H9 (cell line): ENCODE results near the gene GPR137B. TPM values are rescaled to one million over a fixed set of nuclear protein-coding genes. Genes with fewer than 3 reads are reported as not detected.

Experiments used
- DNase-seq: peaks from one replicate; pipeline ENCODE4 v3.0.0-alpha.2; 2017
- H2AFZ ChIP-seq: one replicate; pipeline ENCODE4 v1.6.1; 2013; ENCODE audit warnings: mild to moderate bottlenecking, low read length, control low read depth, moderate library complexity
- H2AK5ac ChIP-seq: 2 replicates; pipeline ENCODE4 v1.6.1; 2013; ENCODE audit warnings: low read length, control low read depth, mixed read lengths; ENCODE audit not compliant: insufficient read length
- H2BK120ac ChIP-seq: one replicate; pipeline ENCODE4 v1.6.1; 2013; ENCODE audit warnings: low read depth, mild to moderate bottlenecking, low read length, control low read depth, inconsistent platforms; ENCODE audit not compliant: poor library complexity, severe bottlenecking
- H2BK12ac ChIP-seq: 2 replicates; pipeline ENCODE4 v1.6.1; 2013; ENCODE audit warnings: low read length, control low read depth, mixed read lengths, low read depth; ENCODE audit not compliant: insufficient read length
- H2BK15ac ChIP-seq: 2 replicates; pipeline ENCODE4 v1.6.1; 2013; ENCODE audit warnings: low read depth, low read length, control low read depth
- H2BK20ac ChIP-seq: one replicate; pipeline ENCODE4 v1.6.1; 2013; ENCODE audit warnings: low read depth, mild to moderate bottlenecking, low read length, control low read depth, inconsistent platforms; ENCODE audit not compliant: poor library complexity, severe bottlenecking
- H2BK5ac ChIP-seq: 2 replicates; pipeline ENCODE4 v1.6.1; 2013; ENCODE audit warnings: low read length, control low read depth, mixed read lengths; ENCODE audit not compliant: insufficient read length
- H3K14ac ChIP-seq: 2 replicates; pipeline ENCODE4 v1.6.1; 2013; ENCODE audit warnings: low read length, control low read depth; ENCODE audit not compliant: insufficient read depth
- H3K18ac ChIP-seq: 2 replicates; pipeline ENCODE4 v1.6.1; 2013; ENCODE audit warnings: low read depth, mild to moderate bottlenecking, mixed read lengths, low read length, control low read depth; ENCODE audit not compliant: insufficient read length
- H3K23ac ChIP-seq: 2 replicates; pipeline ENCODE4 v1.6.1; 2013; ENCODE audit warnings: low read length, control low read depth, mixed read lengths, low read depth; ENCODE audit not compliant: insufficient read length
- H3K23me2 ChIP-seq: 2 replicates; pipeline ENCODE4 v1.6.1; 2013; ENCODE audit warnings: low read depth, mild to moderate bottlenecking, mixed read lengths, low read length, control low read depth; ENCODE audit not compliant: insufficient read length, poor library complexity, severe bottlenecking
- H3K27ac ChIP-seq: 2 replicates; pipeline ENCODE4 v1.5.1; 2013; ENCODE audit warnings: low read length, control low read depth, mixed read lengths, low read depth; ENCODE audit not compliant: insufficient read length
- H3K27me3 ChIP-seq: 2 replicates; pipeline ENCODE4 v1.6.1; 2013; ENCODE audit warnings: low read length, control low read depth, inconsistent platforms; ENCODE audit not compliant: insufficient read depth
- H3K4ac ChIP-seq: 2 replicates; pipeline ENCODE4 v1.6.1; 2013; ENCODE audit warnings: low read depth, mild to moderate bottlenecking, control low read depth, inconsistent platforms, low read length, moderate library complexity
- H3K4me1 ChIP-seq: 2 replicates; pipeline ENCODE4 v1.6.1; 2013; ENCODE audit warnings: low read length, control low read depth, inconsistent platforms; ENCODE audit not compliant: insufficient read depth
- H3K4me2 ChIP-seq: 2 replicates; pipeline ENCODE4 v1.6.1; 2013; ENCODE audit warnings: low read length, control low read depth, mixed read lengths; ENCODE audit not compliant: insufficient read length, insufficient read depth
- H3K56ac ChIP-seq: 2 replicates; pipeline ENCODE4 v1.6.1; 2013; ENCODE audit warnings: low read depth, mild to moderate bottlenecking, mixed read lengths, low read length, control low read depth; ENCODE audit not compliant: insufficient read length
- H3K79me1 ChIP-seq: 2 replicates; pipeline ENCODE4 v1.6.1; 2013; ENCODE audit warnings: low read depth, mild to moderate bottlenecking, moderate library complexity, low read length, control low read depth, inconsistent platforms; ENCODE audit not compliant: insufficient read depth, poor library complexity, severe bottlenecking
- H3K79me2 ChIP-seq: 2 replicates; pipeline ENCODE4 v1.6.1; 2013; ENCODE audit warnings: low read length, control low read depth, inconsistent platforms; ENCODE audit not compliant: insufficient read depth
- H3K9ac ChIP-seq: 2 replicates; pipeline ENCODE4 v1.6.1; 2013; ENCODE audit warnings: low read length, control low read depth, mixed read lengths; ENCODE audit not compliant: insufficient read length; ENCODE audit errors: extremely low read depth
- H3K9me3 ChIP-seq: one replicate; pipeline ENCODE4 v1.6.1; 2013; ENCODE audit warnings: low read depth, low read length, inconsistent platforms; ENCODE audit not compliant: control insufficient read depth
- H3T11ph ChIP-seq: one replicate; pipeline ENCODE4 v1.6.1; 2013; ENCODE audit warnings: mild to moderate bottlenecking, low read length, control low read depth, inconsistent platforms
- H4K20me1 ChIP-seq: one replicate; pipeline ENCODE4 v1.6.1; 2013; ENCODE audit not compliant: control insufficient read depth, insufficient read length, insufficient read depth
- H4K5ac ChIP-seq: 2 replicates; pipeline ENCODE4 v1.6.1; 2013; ENCODE audit warnings: low read depth, mild to moderate bottlenecking, mixed read lengths, low read length, control low read depth; ENCODE audit not compliant: insufficient read length
- H4K8ac ChIP-seq: replicated peaks from 2 replicates; pipeline ENCODE4 v1.6.1; 2013; ENCODE audit warnings: low read length, control low read depth, mixed read lengths, low read depth; ENCODE audit not compliant: insufficient read length
- H4K91ac ChIP-seq: 2 replicates; pipeline ENCODE4 v1.6.1; 2013; ENCODE audit warnings: low read depth, mild to moderate bottlenecking, moderate library complexity, mixed read lengths, low read length, control low read depth; ENCODE audit not compliant: insufficient read length
- H3K27ac Mint-ChIP-seq, 3 experiments: 2 replicates in 2 of 3; 3 replicates in 1 of 3; pipeline ENCODE4 v1.8.0; 2020 to 2021; ENCODE audit warnings: mixed read lengths in 3 of 3, mild to moderate bottlenecking in 1 of 3, moderate library complexity in 1 of 3
- H3K27me3 Mint-ChIP-seq: 2 replicates; pipeline ENCODE4 v1.8.0; 2021; ENCODE audit warnings: low read depth, mild to moderate bottlenecking, moderate library complexity, mixed read lengths
- H3K36me3 Mint-ChIP-seq, 3 experiments: 2 replicates in 2 of 3; 3 replicates in 1 of 3; pipeline ENCODE4 v1.8.0; 2020 to 2021; ENCODE audit warnings: low read depth in 3 of 3, mixed read lengths in 3 of 3; ENCODE audit not compliant: insufficient read depth in 1 of 3
- H3K4me1 Mint-ChIP-seq, 2 experiments: 2 replicates each; pipeline ENCODE4 v1.8.0; 2020; ENCODE audit warnings: mixed read lengths in 2 of 2
- H3K4me3 Mint-ChIP-seq, 2 experiments: 2 replicates in 1 of 2; 3 replicates in 1 of 2; pipeline ENCODE4 v1.8.0; 2020 to 2021; ENCODE audit warnings: mild to moderate bottlenecking in 2 of 2, mixed read lengths in 2 of 2, moderate library complexity in 1 of 2
- H3K9me3 Mint-ChIP-seq, 2 experiments: 2 replicates in 1 of 2; 3 replicates in 1 of 2; pipeline ENCODE4 v1.8.0; 2020; ENCODE audit warnings: mild to moderate bottlenecking in 2 of 2, mixed read lengths in 2 of 2, moderate library complexity in 1 of 2
- WGBS: extraction: QIAGEN DNeasy Blood & Tissue Kit; methylation state at CpG from one replicate; pipeline ENCODE4 v1.1.7; 2013; ENCODE audit warnings: missing lambda C conversion rate, low lambda C conversion rate, mixed read lengths; ENCODE audit not compliant: insufficient read length; ENCODE audit errors: extremely low coverage; 5-methylcytosine and 5-hydroxymethylcytosine counted together
- total RNA-seq: library from RNA; stranded (reverse); gene quantifications from 2 replicates; pipeline ENCODE4 v1.2.1, GENCODE V29; 2021
- TF ChIP-seq, protein P1 (sequence below): fragments of 200-600 bp; sonication (generic); conservative IDR thresholded peaks from 3 replicates; pipeline ENCODE4 v1.8.0; 2021; ENCODE audit warnings: antibody characterized with exemption, mild to moderate bottlenecking

Gene GPR137B
- total RNA-seq, 1 experiment from 2014 or later, result 5.9 TPM

DNA sequence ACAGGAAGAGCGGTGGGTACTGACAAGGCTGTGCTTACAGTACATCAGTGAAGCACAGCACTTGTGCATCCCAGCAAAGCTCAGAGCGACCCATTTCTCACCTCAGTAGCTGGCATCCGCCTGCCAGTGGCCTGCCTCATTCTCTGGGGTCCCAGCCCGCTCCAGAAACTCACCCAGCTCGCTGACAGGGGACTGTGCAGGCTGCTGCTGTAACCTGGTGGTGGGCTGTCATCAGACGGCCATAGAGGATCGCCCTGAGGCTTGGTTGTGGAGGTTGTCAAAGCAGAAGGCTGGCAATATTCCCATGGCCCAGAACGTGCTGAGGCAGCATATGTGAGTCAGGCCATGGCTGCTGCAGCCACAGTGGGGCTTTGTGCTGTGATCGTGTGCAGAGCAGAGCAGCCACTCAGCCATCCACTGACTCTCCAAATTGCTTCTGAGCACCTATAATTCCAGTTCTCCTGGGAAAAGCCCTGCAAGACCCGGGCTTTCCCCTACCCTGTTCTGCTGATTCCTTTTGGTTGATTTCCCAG is 13.6 kb upstream of the GPR137B start:
- Histone ChIP-seq H2AFZ (no peak overlapping the region), H3K79me1 (no peaks in the 10 kb centered on the region), H3K9me3 (no peaks in the 10 kb centered on the region), H3K23ac (no peak overlapping the region), H2BK20ac (no peak overlapping the region), H3K27ac (no peak overlapping the region), H3K4ac (no peak overlapping the region), H4K91ac (no peak overlapping the region), H2AK5ac (no peak overlapping the region), H2BK120ac (no peak overlapping the region), H3K14ac (no peak overlapping the region), H3K56ac (no peak overlapping the region), H3K4me2 (no peak overlapping the region), H3K27me3 (no peaks in the 10 kb centered on the region), H2BK15ac (no peak overlapping the region), H4K5ac (no peak overlapping the region), H2BK5ac (no peak overlapping the region), H4K20me1 (no peaks in the 10 kb centered on the region), H3K9ac (no peak overlapping the region), H3K23me2 (no peaks in the 10 kb centered on the region), H3T11ph (no peak overlapping the region), H3K18ac (no peak overlapping the region), H4K8ac (no peak overlapping the region), H3K79me2 (no peaks in the 10 kb centered on the region), H2BK12ac (no peak overlapping the region), H3K4me1 (no peaks in the 10 kb centered on the region; the same call in 1 of the 2 replicates)
- no peaks in the 10 kb centered on the region for H3K27me3 Mint-ChIP-seq
- no peak for DNase-seq
- no peak overlapping the region for H3K4me3 Mint-ChIP-seq
- H3K36me3 Mint-ChIP-seq, result no peaks in the 10 kb centered on the region; a peak in 1 of 7 replicates
- TF ChIP-seq, protein P1, sequence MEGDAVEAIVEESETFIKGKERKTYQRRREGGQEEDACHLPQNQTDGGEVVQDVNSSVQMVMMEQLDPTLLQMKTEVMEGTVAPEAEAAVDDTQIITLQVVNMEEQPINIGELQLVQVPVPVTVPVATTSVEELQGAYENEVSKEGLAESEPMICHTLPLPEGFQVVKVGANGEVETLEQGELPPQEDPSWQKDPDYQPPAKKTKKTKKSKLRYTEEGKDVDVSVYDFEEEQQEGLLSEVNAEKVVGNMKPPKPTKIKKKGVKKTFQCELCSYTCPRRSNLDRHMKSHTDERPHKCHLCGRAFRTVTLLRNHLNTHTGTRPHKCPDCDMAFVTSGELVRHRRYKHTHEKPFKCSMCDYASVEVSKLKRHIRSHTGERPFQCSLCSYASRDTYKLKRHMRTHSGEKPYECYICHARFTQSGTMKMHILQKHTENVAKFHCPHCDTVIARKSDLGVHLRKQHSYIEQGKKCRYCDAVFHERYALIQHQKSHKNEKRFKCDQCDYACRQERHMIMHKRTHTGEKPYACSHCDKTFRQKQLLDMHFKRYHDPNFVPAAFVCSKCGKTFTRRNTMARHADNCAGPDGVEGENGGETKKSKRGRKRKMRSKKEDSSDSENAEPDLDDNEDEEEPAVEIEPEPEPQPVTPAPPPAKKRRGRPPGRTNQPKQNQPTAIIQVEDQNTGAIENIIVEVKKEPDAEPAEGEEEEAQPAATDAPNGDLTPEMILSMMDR, result no peak
- no peak overlapping the region for H3K27ac Mint-ChIP-seq
- no peaks in the 10 kb centered on the region for H3K9me3 Mint-ChIP-seq
- H3K4me1 Mint-ChIP-seq, result peaks cover 21 to 23% of the 10 kb centered on the region in 2 experiments
- WGBS, result no CpG with 5 or more reads among the region's 10 CpGs
